ENCODE results near the gene CDC42EP1.

CDC42EP1 gene

DNA sequence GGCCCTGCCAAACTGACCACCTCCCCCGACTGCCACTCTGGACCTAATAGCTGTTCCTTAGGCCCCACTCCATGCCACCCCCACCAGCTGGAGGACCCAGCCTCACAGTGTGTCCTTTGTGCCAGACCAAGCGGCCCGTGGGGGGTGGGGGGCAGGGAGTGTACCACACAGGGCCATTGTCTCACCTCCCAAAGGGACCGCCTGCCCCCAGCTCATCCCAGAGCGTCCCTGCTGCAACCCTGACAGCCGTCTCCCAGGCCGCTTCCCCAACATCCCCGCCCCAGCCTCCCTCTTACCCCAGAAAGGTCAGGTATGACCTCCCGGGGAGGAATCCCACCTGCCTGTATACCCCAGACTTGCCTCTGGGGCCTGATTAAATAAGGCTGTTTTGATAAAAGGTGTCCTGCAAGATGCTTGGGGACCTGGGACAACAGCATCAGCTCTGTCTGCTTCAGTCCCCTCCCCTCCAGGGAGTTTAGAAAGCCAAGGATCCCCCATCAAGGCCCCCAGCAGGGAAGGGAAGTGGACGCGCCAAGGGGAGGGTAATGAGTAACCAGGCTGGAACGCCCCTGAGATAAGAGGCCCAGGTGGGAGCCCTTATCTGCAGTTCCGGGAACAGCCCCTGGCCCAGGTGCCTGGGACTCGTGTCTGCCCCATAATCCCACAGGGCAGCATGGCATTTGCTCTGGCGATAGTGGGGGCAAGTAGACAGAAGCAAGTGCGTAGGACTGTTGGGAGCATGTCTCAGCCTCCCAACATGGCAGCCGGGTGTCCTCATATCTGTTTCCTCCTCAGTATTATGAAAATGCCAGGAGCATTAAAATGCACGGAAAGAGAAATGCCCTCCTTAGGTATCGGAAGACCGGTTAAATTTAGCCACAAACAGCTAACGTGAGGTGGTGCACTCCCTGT, 9.0 kb downstream of the CDC42EP1 start:
- DNase-seq: no peak
- peaks cover 17 to 36% (median 34%) of the 10 kb centered on the region in 3 donors for H3K36me3 ChIP-seq
- intact Hi-C loops (cut with DNase I; ENCODE audit: low total_unique reads): no loop called here
- no peaks in the 10 kb centered on the region for H3K9me3 ChIP-seq
- no peak overlapping the region for H3K27ac ChIP-seq
- H3K4me3 ChIP-seq: no peak overlapping the region
- TF ChIP-seq, protein P1, sequence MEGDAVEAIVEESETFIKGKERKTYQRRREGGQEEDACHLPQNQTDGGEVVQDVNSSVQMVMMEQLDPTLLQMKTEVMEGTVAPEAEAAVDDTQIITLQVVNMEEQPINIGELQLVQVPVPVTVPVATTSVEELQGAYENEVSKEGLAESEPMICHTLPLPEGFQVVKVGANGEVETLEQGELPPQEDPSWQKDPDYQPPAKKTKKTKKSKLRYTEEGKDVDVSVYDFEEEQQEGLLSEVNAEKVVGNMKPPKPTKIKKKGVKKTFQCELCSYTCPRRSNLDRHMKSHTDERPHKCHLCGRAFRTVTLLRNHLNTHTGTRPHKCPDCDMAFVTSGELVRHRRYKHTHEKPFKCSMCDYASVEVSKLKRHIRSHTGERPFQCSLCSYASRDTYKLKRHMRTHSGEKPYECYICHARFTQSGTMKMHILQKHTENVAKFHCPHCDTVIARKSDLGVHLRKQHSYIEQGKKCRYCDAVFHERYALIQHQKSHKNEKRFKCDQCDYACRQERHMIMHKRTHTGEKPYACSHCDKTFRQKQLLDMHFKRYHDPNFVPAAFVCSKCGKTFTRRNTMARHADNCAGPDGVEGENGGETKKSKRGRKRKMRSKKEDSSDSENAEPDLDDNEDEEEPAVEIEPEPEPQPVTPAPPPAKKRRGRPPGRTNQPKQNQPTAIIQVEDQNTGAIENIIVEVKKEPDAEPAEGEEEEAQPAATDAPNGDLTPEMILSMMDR (IDR thresholded peaks at IDR 0.05): no peak
- H3K27me3 ChIP-seq: no peaks in the 10 kb centered on the region
- peaks cover 3 to 67% (median 53%) of the 10 kb centered on the region in 4 donors for H3K4me1 ChIP-seq

DNA sequence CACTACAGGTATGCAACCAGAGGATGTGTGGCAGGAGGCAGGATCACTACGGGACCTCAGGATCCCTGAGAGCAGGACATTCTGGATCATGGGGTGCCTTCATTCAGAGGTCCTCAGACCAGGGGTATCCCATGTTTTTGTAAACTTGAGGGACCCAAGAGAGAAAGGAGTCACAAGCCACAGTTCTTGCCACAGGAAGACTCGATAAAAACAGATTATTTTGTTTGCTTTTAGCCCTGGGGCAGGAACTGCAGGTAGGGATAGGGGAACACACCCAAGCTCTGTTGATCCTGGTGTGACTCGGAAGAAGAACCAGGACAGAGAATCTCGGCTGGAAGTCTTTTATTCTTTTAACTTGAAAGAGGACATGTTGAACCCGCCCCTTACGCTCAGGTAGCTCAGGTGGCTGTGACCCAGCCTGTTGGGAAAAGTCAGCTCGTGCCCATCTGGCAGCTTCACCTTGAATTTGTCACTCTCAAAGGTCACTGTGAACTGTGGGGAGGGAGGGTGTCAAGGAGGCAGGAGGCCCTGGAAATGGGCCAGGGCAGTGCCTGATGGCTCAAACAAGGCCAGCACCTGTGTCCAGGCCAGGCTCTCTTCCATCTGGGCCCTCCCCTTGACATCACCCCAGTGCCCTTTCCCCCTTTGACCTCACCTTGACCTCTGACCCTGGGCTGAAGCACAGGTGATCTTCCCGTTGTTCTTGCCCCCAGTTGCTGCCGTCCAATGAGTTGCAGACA, 9.8 kb downstream of the CDC42EP1 start:
- H3K9me3 ChIP-seq: no peaks in the 10 kb centered on the region
- peaks cover 17 to 36% (median 34%) of the 10 kb centered on the region in 3 donors for H3K36me3 ChIP-seq
- TF ChIP-seq, protein P1 (IDR thresholded peaks at IDR 0.05): no peak
- H3K27me3 ChIP-seq: no peaks in the 10 kb centered on the region
- DNase-seq: no peak
- H3K27ac ChIP-seq: no peak overlapping the region
- H3K4me3 ChIP-seq: no peak overlapping the region
- intact Hi-C loops (cut with DNase I; ENCODE audit: low total_unique reads): no loop called here
- peaks cover 0 to 63% (median 47%) of the 10 kb centered on the region in 4 donors for H3K4me1 ChIP-seq

DNA sequence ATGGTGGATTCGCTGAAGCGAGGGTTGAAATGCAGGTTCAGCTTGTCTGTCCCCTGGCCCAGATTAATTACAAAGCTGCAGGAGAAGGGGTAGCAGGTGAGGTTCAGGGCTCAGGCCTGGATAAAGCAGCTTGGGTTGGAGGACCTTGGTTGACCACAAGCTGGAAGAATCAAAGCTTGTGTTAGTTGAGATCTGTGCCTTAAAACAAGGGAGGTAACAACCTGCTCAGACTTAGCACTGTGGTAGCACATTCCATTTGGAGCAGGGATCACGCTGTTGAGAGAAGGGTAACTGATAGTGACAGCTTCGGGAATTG, 10.3 kb downstream of the CDC42EP1 start:
- no peaks in the 10 kb centered on the region for H3K27me3 ChIP-seq
- H3K9me3 ChIP-seq: no peaks in the 10 kb centered on the region
- intact Hi-C loops (cut with DNase I; ENCODE audit: low total_unique reads): no loop called here
- no peak for DNase-seq
- H3K36me3 ChIP-seq: peaks cover 17 to 36% (median 34%) of the 10 kb centered on the region in 3 donors
- H3K27ac ChIP-seq: no peak overlapping the region
- peaks cover 0 to 58% (median 43%) of the 10 kb centered on the region in 4 donors for H3K4me1 ChIP-seq
- no peak overlapping the region for H3K4me3 ChIP-seq
- TF ChIP-seq, protein P1 (IDR thresholded peaks at IDR 0.05): no peak

DNA sequence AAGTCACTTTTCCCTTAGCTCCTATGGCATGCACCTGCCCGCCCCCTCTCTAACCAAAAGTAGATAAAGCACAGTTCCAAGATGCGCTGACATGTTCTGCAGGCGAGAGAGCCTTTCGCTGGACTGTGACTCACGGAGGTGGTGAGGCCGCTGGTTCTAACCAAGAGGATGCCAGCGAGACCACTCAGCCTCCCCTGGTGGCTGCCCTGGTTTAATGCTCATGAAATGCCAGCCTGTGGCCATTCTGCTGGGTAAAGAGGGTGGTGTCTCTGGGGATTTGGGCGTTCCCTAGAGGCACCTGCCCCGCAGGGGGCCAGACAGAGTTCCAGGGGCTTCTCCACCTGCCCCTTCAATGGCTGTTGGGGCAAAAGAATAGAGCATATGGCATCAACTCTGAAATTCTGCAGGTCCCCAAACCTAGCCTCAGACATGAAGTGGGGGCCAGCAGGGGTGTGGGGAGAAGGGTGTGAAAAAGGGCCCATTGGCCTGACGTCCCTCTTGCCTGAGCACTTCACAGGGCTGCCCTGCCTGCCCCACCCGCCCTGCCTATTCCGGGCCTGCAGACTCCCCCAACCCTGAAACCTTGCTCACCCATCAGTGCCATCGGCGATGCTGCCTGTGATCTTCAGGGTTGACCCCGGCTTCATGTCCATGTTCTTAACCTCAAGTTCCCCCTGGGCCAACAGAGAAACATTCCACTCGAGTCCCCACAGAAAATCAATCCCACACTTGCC, 11.1 kb downstream of the CDC42EP1 start:
- Histone ChIP-seq H3K4me1 (peaks cover 0 to 50% (median 35%) of the 10 kb centered on the region in 4 donors), H3K36me3 (peaks cover 10 to 29% (median 28%) of the 10 kb centered on the region in 3 donors), H3K4me3 (no peak overlapping the region), H3K27me3 (no peaks in the 10 kb centered on the region), H3K27ac (no peak overlapping the region), H3K9me3 (no peaks in the 10 kb centered on the region)
- TF ChIP-seq, protein P1 (IDR thresholded peaks at IDR 0.05): no peak
- intact Hi-C loops (cut with DNase I; ENCODE audit: low total_unique reads): no loop called here
- no peak for DNase-seq

DNA sequence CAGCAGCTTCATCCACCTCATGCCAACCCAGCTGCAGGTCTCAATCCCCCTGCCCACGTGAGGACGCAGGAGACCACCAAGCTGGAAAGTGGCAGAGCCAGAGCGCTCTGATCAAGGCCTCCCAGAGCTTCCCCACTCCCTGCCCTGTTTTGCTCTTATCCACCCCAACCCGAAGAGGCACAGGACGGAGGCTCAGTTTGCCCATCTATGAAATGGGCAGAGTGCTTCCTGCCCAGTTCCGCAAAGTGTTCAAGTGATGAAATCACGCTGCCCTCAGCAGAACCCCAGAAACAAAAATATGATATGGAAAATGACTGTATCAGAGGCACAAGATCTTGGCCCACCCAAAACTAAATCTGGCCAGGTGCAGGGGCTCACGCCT, 11.7 kb downstream of the CDC42EP1 start:
- intact Hi-C loops (cut with DNase I; ENCODE audit: low total_unique reads): no loop called here
- Histone ChIP-seq H3K27me3 (no peaks in the 10 kb centered on the region), H3K4me1 (peaks cover 0 to 44% (median 29%) of the 10 kb centered on the region in 4 donors), H3K4me3 (no peak overlapping the region), H3K27ac (no peak overlapping the region), H3K36me3 (peaks cover 5 to 24% (median 23%) of the 10 kb centered on the region in 3 donors), H3K9me3 (no peaks in the 10 kb centered on the region)
- TF ChIP-seq, protein P1 (IDR thresholded peaks at IDR 0.05): no peak
- DNase-seq: no peak

Data from tibial artery (tissue), 4 donors.